Heart left ventricle (tissue), 16 donors: ENCODE data around the gene LIX1. TPM values are rescaled to one million over a fixed set of nuclear protein-coding genes. Genes with fewer than 3 reads are reported as not detected.

Experiments used
- ATAC-seq, 4 donors: fragments of 200-7000 bp; cut with Tn5 transposase; one replicate each; pipeline ENCODE4 v1.9.1; 2020 to 2022; ENCODE audit warnings: moderate library complexity in 4 of 4, mild to moderate bottlenecking in 3 of 4, moderate number of reproducible peaks in 1 of 4
- DNase-seq, 5 donors: peaks; one replicate each; pipeline ENCODE4 v3.0.0-alpha.2; 2020
- H3K27ac ChIP-seq, 12 donors: fragments of 200-600 bp; sonication (generic) in 4 of 12; one replicate each; pipeline versions ENCODE4 v1.5.0 to v1.8.0; 2016 to 2022; ENCODE audit warnings: mild to moderate bottlenecking in 2 of 12
- H3K27me3 ChIP-seq, 9 donors: fragments of 200-600 bp; sonication (generic) in 2 of 9; one replicate each; pipeline versions ENCODE4 v1.5.1 to v1.8.0; 2016 to 2022; ENCODE audit warnings: mild to moderate bottlenecking in 3 of 9
- H3K36me3 ChIP-seq, 9 donors: fragments of 200-600 bp; sonication (generic) in 2 of 9; one replicate each; pipeline versions ENCODE4 v1.5.0 to v1.8.0; 2018 to 2022; ENCODE audit warnings: mild to moderate bottlenecking in 2 of 9
- H3K4me1 ChIP-seq, 12 donors: fragments of 200-600 bp; sonication (generic) in 4 of 12; one replicate each; pipeline versions ENCODE4 v1.5.0 to v1.8.0; 2016 to 2022; ENCODE audit warnings: mild to moderate bottlenecking in 3 of 12
- H3K4me3 ChIP-seq, 12 donors: fragments of 200-600 bp; sonication (generic) in 4 of 12; one replicate each; pipeline versions ENCODE4 v1.5.0 to v1.8.0; 2017 to 2022; ENCODE audit warnings: mild to moderate bottlenecking in 9 of 12, moderate library complexity in 4 of 12
- H3K9me3 ChIP-seq, 12 donors: fragments of 200-600 bp; sonication (generic) in 4 of 12; one replicate each; pipeline versions ENCODE4 v1.5.0 to v1.8.0; 2016 to 2022; ENCODE audit warnings: mild to moderate bottlenecking in 1 of 12
- CTCF ChIP-seq, 12 donors: fragments of 200-600 bp; sonication (generic) in 4 of 12; IDR thresholded peaks; one replicate each; pipeline versions ENCODE4 v1.5.0 to v1.8.0; 2018 to 2022; ENCODE audit warnings: antibody characterized with exemption in 12 of 12, mild to moderate bottlenecking in 5 of 12
- POLR2A ChIP-seq, 2 donors: fragments of 450-650 bp; IDR thresholded peaks; one replicate each; pipeline ENCODE4 v1.6.1; 2017; ENCODE audit warnings: antibody characterized with exemption in 2 of 2, mild to moderate bottlenecking in 2 of 2, moderate library complexity in 2 of 2
- WGBS, 4 donors: extraction: QIAGEN DNeasy Blood & Tissue Kit in 2 of 4; methylation state at CpG; one replicate each; pipeline versions ENCODE4 v1.1.5 to v1.1.7; 2013 to 2018; 5-methylcytosine and 5-hydroxymethylcytosine counted together
- intact Hi-C, 10 donors: fragments of 100-400 bp; cut with DNase I; formaldehyde crosslinking; loops; one replicate each; pipeline versions ENCODE4 v1.11.1 to v1.14.2; 2022
- polyA plus RNA-seq, 2 donors: library from polyadenylated mRNA; stranded (reverse); fragments of 200-250 nt; gene quantifications; one replicate each; pipeline ENCODE4 v1.2.3, GENCODE V29; 2013
- total RNA-seq, 9 donors: library from RNA; depleted of rRNA in 2 of 9; stranded (reverse); fragments of >200 nt in 2 of 9; fragmentation: NEBNext Ultra II Directional in 3 of 9; extraction: Animal tissue kit (Norgen Biotek cat#: 25700) in 3 of 9; gene quantifications; one replicate each; pipeline versions ENCODE4 v1.1.0 to v1.2.4, GENCODE V29; 2016 to 2023
- donor health status: ischemic (EF 13 %, LVEDD 7.1; RV severe dilation, severe dysfunction).
- donor health status: healthy with polysubstance abuse.
- donor health status: DM: no; HTN: yes; CAD: no.
- donor health status: DM: no; HTN: no; CAD: no.
- donor health status: ischemic (EF 25% LVEDD 6.9; RV normal size, moderate dysfunction).
- donor health status: ischemic (EF 25% LVEDD 5.7; RV mildly dilated, moderate dysfunction).
- donor health status: healthy.
- donor health status: DM: yes; HTN: yes; CAD: no.
- donor health status: ischemic (EF 35%, LVEDD 5.7; RV mildly dilated, moderate dysfunction).
- donor health status: nonischemic (EF 11% LVEDD 7.7; RV severe dilation, severe dysfunction).
- donor health status: DM: yes; HTN: yes; CAD: no.
- donor health status: PGD.
- donor health status: ischemic (EF 29% LVEDD 5.4; RV normal size, mild dysfunction).
- donor health status: nonischemic (EF 23%, LVEDD 6.1; RV moderate dilation, normal function).

The LIX1 gene
- total and polyA plus RNA-seq, 11 donors = 0.12 to 0.33 (median 0.22) TPM; not detected in 8

GRCh38 chr5:97157689-97158088 is 15.3 kb upstream of the LIX1 start:
- Histone ChIP-seq H3K4me1 (no peaks in the 10 kb centered on the region), H3K4me3 (no peak overlapping the region), H3K9me3 (peaks cover 0 to 25% (median 11%) of the 10 kb centered on the region in 12 donors), H3K27me3 (no peaks in the 10 kb centered on the region), H3K27ac (no peak overlapping the region), H3K36me3 (peaks cover 0 to 29% (median 26%) of the 10 kb centered on the region in 9 donors)
- WGBS, 4 donors = 97 to 99% (median 98%) methylated on average over 2 of the region's 2 CpGs
- ATAC-seq = no peak
- intact Hi-C loops = loop anchor here in 3 of 10 donors (5.0 to 10.0 kb wide), 3 partner anchors 160 to 543 kb away; no protein-coding TSS in a partner anchor
- TF ChIP-seq POLR2A (IDR thresholded peaks at IDR 0.05) (no peak), CTCF (IDR thresholded peaks at IDR 0.05) (no peak)
- no peak for DNase-seq

GRCh38 chr5:97151370-97151769 is 9.0 kb upstream of the LIX1 start:
- Histone ChIP-seq H3K27ac (no peak overlapping the region), H3K36me3 (no peaks in the 10 kb centered on the region), H3K4me1 (no peaks in the 10 kb centered on the region), H3K9me3 (peaks cover 0 to 3% (median 0%) of the 10 kb centered on the region in 12 donors), H3K27me3 (no peaks in the 10 kb centered on the region), H3K4me3 (no peak overlapping the region)
- WGBS, 4 donors = 83 to 94% (median 85%) methylated on average over 3 of the region's 3 CpGs
- intact Hi-C loops = loop anchor here in 2 of 10 donors (10.0 kb wide), 2 partner anchors 397 to 537 kb away; no protein-coding TSS in a partner anchor
- no peak for TF ChIP-seq CTCF (IDR thresholded peaks at IDR 0.05)
- TF ChIP-seq POLR2A (IDR thresholded peaks at IDR 0.05) = no peak
- ATAC-seq (no peak), DNase-seq (no peak)

- TF ChIP-seq POLR2A (IDR thresholded peaks at IDR 0.05) = no peak
- Histone ChIP-seq H3K36me3 (no peaks in the 10 kb centered on the region), H3K27me3 (no peaks in the 10 kb centered on the region), H3K9me3 (no peaks in the 10 kb centered on the region), H3K4me3 (no peak overlapping the region), H3K27ac (no peak overlapping the region), H3K4me1 (no peaks in the 10 kb centered on the region)
- ATAC-seq (no peak), DNase-seq (no peak)
- 43 to 62% (median 57%) methylated on average over 1 of the region's 1 CpG for WGBS, 4 donors
- intact Hi-C loops = loop anchor here in 2 of 10 donors (10.0 kb wide), 2 partner anchors 396 to 536 kb away; no protein-coding TSS in a partner anchor
Observed at GRCh38 chr5:97150401-97150800, 8.0 kb upstream of the LIX1 start.

GRCh38 chr5:97149709-97150108 is 7.3 kb upstream of the LIX1 start:
- H3K27ac ChIP-seq = no peak overlapping the region
- intact Hi-C loops = loop anchor here in 4 of 10 donors (10.0 kb wide), 3 partner anchors 105 to 535 kb away; no protein-coding TSS in a partner anchor
- H3K4me1 ChIP-seq = no peaks in the 10 kb centered on the region
- ATAC-seq = no peak
- no peaks in the 10 kb centered on the region for H3K9me3 ChIP-seq
- no peak overlapping the region for H3K4me3 ChIP-seq
- DNase-seq = no peak
- 89 to 95% (median 91%) methylated on average over 2 of the region's 2 CpGs for WGBS, 4 donors
- TF ChIP-seq POLR2A (IDR thresholded peaks at IDR 0.05) (no peak), CTCF (IDR thresholded peaks at IDR 0.05) (no peak)
- H3K27me3 ChIP-seq = no peaks in the 10 kb centered on the region
- H3K36me3 ChIP-seq = no peaks in the 10 kb centered on the region

GRCh38 chr5:97148288-97148687 is 5.9 kb upstream of the LIX1 start:
- Histone ChIP-seq H3K27me3 (no peaks in the 10 kb centered on the region), H3K36me3 (no peaks in the 10 kb centered on the region), H3K27ac (no peak overlapping the region), H3K4me1 (no peaks in the 10 kb centered on the region), H3K9me3 (no peaks in the 10 kb centered on the region), H3K4me3 (no peak overlapping the region)
- ATAC-seq (no peak), DNase-seq (no peak)
- no peak for TF ChIP-seq CTCF (IDR thresholded peaks at IDR 0.05)
- TF ChIP-seq POLR2A (IDR thresholded peaks at IDR 0.05) = no peak
- WGBS, 4 donors = 39 to 43% (median 41%) methylated on average over 3 of the region's 3 CpGs
- intact Hi-C loops = loop anchor here in 2 of 10 donors (10.0 kb wide), 1 partner anchor 103 kb away; no protein-coding TSS in a partner anchor
